Trophoblast cell (in vitro differentiated cells and primary cell): ENCODE results near the gene TRIM45.

Experiments
- DNase-seq, 2 donors: peaks; one replicate each; pipeline ENCODE4 v3.0.0-alpha.2; 2016
- H2AFZ ChIP-seq: 2 replicates; pipeline ENCODE4 v1.6.1; 2013; ENCODE audit warnings: low read length, moderate library complexity, mild to moderate bottlenecking; ENCODE audit not compliant: insufficient read depth, poor library complexity
- H2AK5ac ChIP-seq: 2 replicates; pipeline ENCODE4 v1.6.1; 2013; ENCODE audit warnings: mild to moderate bottlenecking, low read length
- H2BK120ac ChIP-seq: 2 replicates; pipeline ENCODE4 v1.6.1; 2013; ENCODE audit warnings: low read length, mild to moderate bottlenecking, moderate library complexity; ENCODE audit not compliant: insufficient read depth, poor library complexity
- H2BK12ac ChIP-seq: 2 replicates; pipeline ENCODE4 v1.6.1; 2013; ENCODE audit warnings: mild to moderate bottlenecking, low read length, moderate library complexity
- H2BK5ac ChIP-seq: 2 replicates; pipeline ENCODE4 v1.6.1; 2013; ENCODE audit warnings: low read length, low read depth, moderate library complexity, mild to moderate bottlenecking; ENCODE audit not compliant: poor library complexity
- H3K14ac ChIP-seq: 2 replicates; pipeline ENCODE4 v1.6.1; 2013; ENCODE audit warnings: mild to moderate bottlenecking, low read length
- H3K18ac ChIP-seq: 2 replicates; pipeline ENCODE4 v1.6.1; 2013; ENCODE audit warnings: mild to moderate bottlenecking, low read length
- H3K23ac ChIP-seq: 2 replicates; pipeline ENCODE4 v1.6.1; 2013; ENCODE audit warnings: low read length
- H3K27ac ChIP-seq: 2 replicates; pipeline ENCODE4 v1.5.1; 2013; ENCODE audit warnings: low read depth, mild to moderate bottlenecking, inconsistent platforms, low read length, moderate library complexity
- H3K27me3 ChIP-seq: 2 replicates; pipeline ENCODE4 v1.6.1; 2013; ENCODE audit warnings: inconsistent platforms, mild to moderate bottlenecking, low read length, moderate library complexity; ENCODE audit not compliant: insufficient read depth
- H3K36me3 ChIP-seq, 2 experiments: 1 replicate in 1 of 2; 2 replicates in 1 of 2; pipeline ENCODE4 v1.6.1; 2013; ENCODE audit warnings: low read length in 2 of 2, mild to moderate bottlenecking in 2 of 2, moderate library complexity in 1 of 2; ENCODE audit not compliant: insufficient read depth in 2 of 2, control insufficient read depth in 1 of 2
- H3K4ac ChIP-seq: 2 replicates; pipeline ENCODE4 v1.6.1; 2013; ENCODE audit warnings: low read depth, mild to moderate bottlenecking, low read length, moderate library complexity
- H3K4me1 ChIP-seq, 2 experiments: 1 replicate in 1 of 2; 2 replicates in 1 of 2; pipeline ENCODE4 v1.6.1; 2013; ENCODE audit warnings: low read length in 2 of 2, mild to moderate bottlenecking in 2 of 2, moderate library complexity in 1 of 2; ENCODE audit not compliant: insufficient read depth in 2 of 2, control insufficient read depth in 1 of 2
- H3K4me2 ChIP-seq: 2 replicates; pipeline ENCODE4 v1.6.1; 2013; ENCODE audit warnings: inconsistent platforms, mild to moderate bottlenecking, low read length, moderate library complexity
- H3K4me3 ChIP-seq: 2 replicates; pipeline ENCODE4 v1.5.1; 2013; ENCODE audit warnings: mild to moderate bottlenecking, low read depth, low read length, inconsistent platforms
- H3K79me1 ChIP-seq: one replicate; pipeline ENCODE4 v1.6.1; 2013; ENCODE audit warnings: low read length
- H3K79me2 ChIP-seq: 2 replicates; pipeline ENCODE4 v1.6.1; 2013; ENCODE audit warnings: low read length, mild to moderate bottlenecking; ENCODE audit not compliant: control insufficient read depth, insufficient read depth, poor library complexity
- H3K9ac ChIP-seq: 2 replicates; pipeline ENCODE4 v1.6.1; 2013; ENCODE audit warnings: mild to moderate bottlenecking, low read length
- H3K9me3 ChIP-seq: 2 replicates; pipeline ENCODE4 v1.6.1; 2013; ENCODE audit warnings: low read depth, mild to moderate bottlenecking, control low read depth, inconsistent platforms, low read length; ENCODE audit not compliant: insufficient read depth
- H4K12ac ChIP-seq: 2 replicates; pipeline ENCODE4 v1.6.1; 2013; ENCODE audit warnings: low read depth, mild to moderate bottlenecking, low read length, moderate library complexity
- H4K8ac ChIP-seq: 2 replicates; pipeline ENCODE4 v1.6.1; 2013; ENCODE audit warnings: low read depth, mild to moderate bottlenecking, low read length, moderate library complexity
- H4K91ac ChIP-seq: one replicate; pipeline ENCODE4 v1.6.1; 2013; ENCODE audit warnings: low read depth, mild to moderate bottlenecking, low read length, moderate library complexity
- WGBS: extraction: QIAGEN DNeasy Blood & Tissue Kit; methylation state at CpG from one replicate; pipeline ENCODE4 v1.1.7; 2013; ENCODE audit warnings: missing lambda C conversion rate; ENCODE audit not compliant: insufficient read length, insufficient coverage; ENCODE audit errors: extremely low coverage; 5-methylcytosine and 5-hydroxymethylcytosine counted together

Gene TRIM45

GRCh38 chr1:117146072-117146471, 24.5 kb upstream of the TRIM45 start:
- Histone ChIP-seq H3K9ac (no peak overlapping the region), H3K27me3 (no peaks in the 10 kb centered on the region), H3K18ac (no peak overlapping the region), H2AFZ (no peak overlapping the region), H4K12ac (no peak overlapping the region), H3K9me3 (no peaks in the 10 kb centered on the region), H3K27ac (no peak overlapping the region), H3K4me3 (no peak overlapping the region), H3K79me1 (peaks cover 16% of the 10 kb centered on the region), H3K14ac (no peak overlapping the region), H4K91ac (no peak overlapping the region), H3K23ac (no peak overlapping the region), H4K8ac (no peak overlapping the region), H2AK5ac (no peak overlapping the region), H2BK5ac (no peak overlapping the region), H3K79me2 (no peaks in the 10 kb centered on the region), H3K4me2 (no peak overlapping the region), H3K4me1 (peaks cover 13 to 15% of the 10 kb centered on the region in 2 experiments), H3K4ac (no peak overlapping the region), H2BK120ac (no peak overlapping the region), H2BK12ac (no peak overlapping the region), H3K36me3 (peaks cover 3% of the 10 kb centered on the region in 2 experiments)
- DNase-seq: no peak
- no CpG with 5 or more reads among the region's 2 CpGs for WGBS

GRCh38 chr1:117143871-117144270, 22.3 kb upstream of the TRIM45 start:
- H3K18ac ChIP-seq: no peak overlapping the region
- no peak overlapping the region for H3K23ac ChIP-seq

GRCh38 chr1:117143172-117143571, 21.6 kb upstream of the TRIM45 start:
- Histone ChIP-seq H2BK5ac (no peak overlapping the region), H3K79me2 (no peaks in the 10 kb centered on the region), H3K14ac (no peak overlapping the region), H4K91ac (no peak overlapping the region), H3K9me3 (no peaks in the 10 kb centered on the region), H2AFZ (no peak overlapping the region), H3K9ac (no peak overlapping the region), H2AK5ac (no peak overlapping the region), H3K4me1 (peaks cover 15 to 17% of the 10 kb centered on the region in 2 experiments), H3K23ac (no peak overlapping the region), H3K27me3 (no peaks in the 10 kb centered on the region), H4K12ac (no peak overlapping the region), H3K4me2 (no peak overlapping the region), H2BK120ac (no peak overlapping the region), H4K8ac (no peak overlapping the region), H2BK12ac (no peak overlapping the region), H3K79me1 (peaks cover 16% of the 10 kb centered on the region), H3K4me3 (no peak overlapping the region), H3K27ac (peak overlapping the region; percentile 47), H3K4ac (no peak overlapping the region), H3K18ac (no peak overlapping the region), H3K36me3 (peaks cover 3% of the 10 kb centered on the region in 2 experiments)
- DNase-seq: no peak

More at GRCh38 chr1:117143871-117144270, 22.3 kb upstream of the TRIM45 start:
- H2BK12ac ChIP-seq: no peak overlapping the region
- H3K79me1 ChIP-seq: peaks cover 15% of the 10 kb centered on the region
- no peak overlapping the region for H4K91ac ChIP-seq
- no peak overlapping the region for H3K27ac ChIP-seq
- no peak overlapping the region for H3K4me2 ChIP-seq
- H3K9me3 ChIP-seq: no peaks in the 10 kb centered on the region
- H3K79me2 ChIP-seq: no peaks in the 10 kb centered on the region
- no peak overlapping the region for H2AK5ac ChIP-seq
- no peaks in the 10 kb centered on the region for H3K27me3 ChIP-seq
- H2BK5ac ChIP-seq: no peak overlapping the region
- no peak overlapping the region for H4K8ac ChIP-seq
- no CpG with 5 or more reads among the region's 3 CpGs for WGBS
- H3K9ac ChIP-seq: no peak overlapping the region
- no peak overlapping the region for H4K12ac ChIP-seq
- H3K4ac ChIP-seq: no peak overlapping the region
- H3K14ac ChIP-seq: no peak overlapping the region
- no peak overlapping the region for H3K4me3 ChIP-seq
- H3K4me1 ChIP-seq: peaks cover 13 to 15% of the 10 kb centered on the region in 2 experiments
- DNase-seq: no peak
- H3K36me3 ChIP-seq: peaks cover 3% of the 10 kb centered on the region in 2 experiments
- no peak overlapping the region for H2AFZ ChIP-seq
- H2BK120ac ChIP-seq: no peak overlapping the region

- peak in 1 of 2 donors; percentile 10 for DNase-seq
- peaks cover 3% of the 10 kb centered on the region in 2 experiments for H3K36me3 ChIP-seq
- peaks cover 15 to 18% of the 10 kb centered on the region in 2 experiments for H3K4me1 ChIP-seq
- no peak overlapping the region for H3K4ac ChIP-seq
- no peak overlapping the region for H2AFZ ChIP-seq
- H3K9me3 ChIP-seq: no peaks in the 10 kb centered on the region
- no peak overlapping the region for H2BK5ac ChIP-seq
- no peak overlapping the region for H2BK120ac ChIP-seq
- no peak overlapping the region for H4K8ac ChIP-seq
- peaks cover 17% of the 10 kb centered on the region for H3K79me1 ChIP-seq
- no peak overlapping the region for H3K9ac ChIP-seq
- H3K14ac ChIP-seq: no peak overlapping the region
- no peak overlapping the region for H2AK5ac ChIP-seq
- H3K27me3 ChIP-seq: no peaks in the 10 kb centered on the region
- WGBS: no CpG with 5 or more reads among the region's 2 CpGs
- no peak overlapping the region for H3K4me3 ChIP-seq
- H3K4me2 ChIP-seq: no peak overlapping the region
- H3K18ac ChIP-seq: no peak overlapping the region
- H3K23ac ChIP-seq: no peak overlapping the region
- H3K79me2 ChIP-seq: no peaks in the 10 kb centered on the region
- H4K12ac ChIP-seq: no peak overlapping the region
- H3K27ac ChIP-seq: peak overlapping the region; percentile 49
- no peak overlapping the region for H4K91ac ChIP-seq
- no peak overlapping the region for H2BK12ac ChIP-seq
Measured at GRCh38 chr1:117142200-117142599, 20.7 kb upstream of the TRIM45 start.
